HG02759 (cell line): ENCODE data around the gene PPP1R12B.

Source experiments
- ATAC-seq: cut with Tn5 transposase; IDR thresholded peaks from one replicate; pipeline ENCODE4 v1.9.1; 2021; ENCODE audit warnings: mild to moderate bottlenecking, moderate library complexity; ENCODE audit not compliant: unreplicated experiment

The PPP1R12B gene

GRCh38 chr1:202348509-202349205 lies at the start of gene PPP1R12B:
Gene PPP1R12B, plus strand, starts transcription at chr1:202348699. Its CDS starts 153 bp downstream, at chr1:202348852.
- peak; percentile 99 for ATAC-seq

- no peak for ATAC-seq
Measured at GRCh38 chr1:202302166-202302565, 46.3 kb upstream of the PPP1R12B start.

GRCh38 chr1:202304375-202304774 lies 44.1 kb upstream of the PPP1R12B start:
- ATAC-seq: no peak

- no peak for ATAC-seq
Measured at GRCh38 chr1:202305168-202305567, 43.3 kb upstream of the PPP1R12B start.

GRCh38 chr1:202306535-202307345 lies 41.8 kb upstream of the PPP1R12B start:
- no peak for ATAC-seq

- no peak for ATAC-seq
Measured at GRCh38 chr1:202310071-202310725, 38.3 kb upstream of the PPP1R12B start.

- ATAC-seq: no peak
Measured at GRCh38 chr1:202310746-202311145, 37.8 kb upstream of the PPP1R12B start.

- no peak for ATAC-seq
Measured at GRCh38 chr1:202311875-202312635, 36.4 kb upstream of the PPP1R12B start.

GRCh38 chr1:202315576-202316168 lies 32.8 kb upstream of the PPP1R12B start:
- no peak for ATAC-seq

- no peak for ATAC-seq
Measured at GRCh38 chr1:202316186-202316585, 32.3 kb upstream of the PPP1R12B start.

- no peak for ATAC-seq
Measured at GRCh38 chr1:202317941-202318925, 30.3 kb upstream of the PPP1R12B start.

- no peak for ATAC-seq
Measured at GRCh38 chr1:202319381-202320080, 29.0 kb upstream of the PPP1R12B start.

GRCh38 chr1:202320081-202320405 lies 28.5 kb upstream of the PPP1R12B start:
- no peak for ATAC-seq

- no peak for ATAC-seq
Measured at GRCh38 chr1:202323731-202324130, 24.8 kb upstream of the PPP1R12B start.

- ATAC-seq: no peak
Measured at GRCh38 chr1:202324646-202325045, 23.9 kb upstream of the PPP1R12B start.

GRCh38 chr1:202329891-202330290 lies 18.6 kb upstream of the PPP1R12B start:
- no peak for ATAC-seq

- no peak for ATAC-seq
Measured at GRCh38 chr1:202333861-202334260, 14.6 kb upstream of the PPP1R12B start.

- ATAC-seq: no peak
Measured at GRCh38 chr1:202343652-202344349, 4.7 kb upstream of the PPP1R12B start.
